ENCODE results near the gene VEGFC.

VEGFC gene

GRCh38 chr4:176668324-176668723, 124.4 kb downstream of the VEGFC start:
- DNase-seq: no peak

DNA sequence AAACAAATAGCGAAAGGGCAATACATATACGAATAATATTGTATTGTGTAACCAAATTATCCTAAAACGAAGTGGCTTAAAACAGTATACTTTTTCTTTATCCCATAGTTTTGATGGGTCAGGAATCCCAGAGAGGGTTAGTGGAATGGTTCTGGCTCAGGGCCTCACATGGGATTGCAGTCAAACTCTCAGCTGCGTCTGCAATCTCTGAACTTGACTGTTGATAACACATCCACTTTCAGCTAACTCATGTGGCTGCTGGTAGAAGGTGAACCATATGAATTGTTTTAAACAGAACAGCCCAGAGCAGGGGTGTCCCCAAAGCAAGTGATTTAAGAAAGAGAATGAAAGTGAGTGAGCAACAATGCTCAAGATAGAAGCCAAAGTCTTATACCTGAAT, 127.8 kb downstream of the VEGFC start:
- no peak for DNase-seq

DNA sequence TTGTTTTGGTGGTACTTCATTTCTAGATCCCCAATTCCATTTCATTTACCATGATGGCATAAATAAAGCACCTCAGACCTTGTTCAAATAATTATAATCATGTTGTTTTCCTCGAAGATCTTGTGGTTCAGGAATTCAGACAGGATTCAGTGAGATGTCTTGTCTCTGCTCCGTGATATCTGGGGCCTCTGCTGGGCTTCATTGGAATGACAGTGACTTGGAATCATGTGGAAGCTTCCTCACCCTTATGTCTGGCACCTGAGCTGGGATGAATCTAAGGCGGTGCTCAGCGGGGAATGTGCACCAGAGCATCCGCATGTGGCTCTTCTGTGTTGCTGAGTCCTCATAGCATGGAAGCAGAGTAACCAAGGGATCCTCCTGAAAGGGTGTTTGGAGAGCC, 132.2 kb downstream of the VEGFC start:
- no peak for DNase-seq

GRCh38 chr4:176656108-176656507, 136.6 kb downstream of the VEGFC start:
- no peak for DNase-seq

DNA sequence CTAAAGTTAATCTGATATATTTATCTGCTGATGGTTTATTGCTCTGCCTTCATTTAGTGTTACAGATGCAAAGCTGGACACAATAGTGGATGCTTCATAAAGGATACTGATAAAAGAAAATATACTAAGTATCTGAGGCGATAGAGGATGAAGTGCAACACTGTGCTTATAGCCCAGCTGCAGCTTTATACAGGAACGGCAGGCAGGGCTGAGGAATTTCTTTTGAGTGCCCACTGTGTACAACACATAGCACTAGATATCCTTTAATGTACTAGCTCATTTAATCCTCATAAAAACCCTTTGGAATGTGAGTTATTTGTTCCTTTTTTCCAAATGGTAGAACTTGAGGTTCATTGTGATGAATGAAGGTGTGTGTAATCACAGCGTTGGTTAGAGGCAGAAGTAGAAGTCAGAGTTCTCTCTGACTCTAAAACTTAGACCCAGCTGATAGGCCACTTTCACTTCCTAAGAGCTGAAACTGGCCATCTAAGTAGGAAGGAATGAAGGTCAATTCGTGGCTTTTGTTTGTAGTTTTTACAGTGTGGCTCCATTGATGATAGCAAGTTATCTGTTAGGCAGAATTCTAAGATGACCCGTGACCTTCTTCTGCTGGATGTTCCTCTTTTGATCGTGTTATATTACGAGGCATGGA, 138.0 kb downstream of the VEGFC start:
- DNase-seq: no peak

DNA sequence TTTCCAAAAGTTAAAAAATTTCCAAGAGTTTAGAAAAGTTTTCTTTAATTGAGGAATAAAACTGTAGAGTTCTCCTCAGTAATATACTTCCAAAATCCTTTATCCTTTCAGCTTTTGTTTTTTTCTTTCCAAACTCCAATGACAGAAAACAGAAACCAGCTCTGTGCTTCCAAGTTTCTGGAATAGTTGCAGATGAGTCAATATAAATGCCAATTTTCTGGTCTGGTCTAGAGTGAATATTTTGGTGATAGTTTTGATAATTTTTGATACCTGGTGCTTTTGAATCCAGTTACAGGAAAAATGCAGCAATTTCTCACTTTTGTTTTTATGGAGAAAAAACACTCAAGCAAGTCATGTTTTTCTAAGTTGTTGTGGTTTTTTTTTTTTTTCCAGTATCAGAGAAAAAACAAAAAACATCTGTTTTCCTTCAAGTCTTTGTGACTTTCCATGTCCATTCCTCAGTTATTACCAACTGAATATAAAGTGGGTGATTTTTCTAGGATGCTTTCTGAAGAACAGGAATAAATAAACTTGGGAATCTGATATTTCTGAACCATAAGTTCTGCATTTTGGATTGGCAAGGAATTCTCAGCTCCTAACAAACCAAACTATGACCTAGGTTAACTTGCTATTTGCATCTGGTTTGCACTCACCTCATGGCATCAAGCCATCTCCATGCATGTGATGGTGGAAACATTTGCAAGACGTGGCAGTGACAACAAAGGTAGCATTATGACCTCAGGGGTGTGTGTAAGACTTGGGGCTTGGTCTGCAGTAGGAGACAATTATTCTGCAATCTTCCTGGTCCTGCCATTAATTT, 139.1 kb downstream of the VEGFC start:
- DNase-seq: no peak

DNA sequence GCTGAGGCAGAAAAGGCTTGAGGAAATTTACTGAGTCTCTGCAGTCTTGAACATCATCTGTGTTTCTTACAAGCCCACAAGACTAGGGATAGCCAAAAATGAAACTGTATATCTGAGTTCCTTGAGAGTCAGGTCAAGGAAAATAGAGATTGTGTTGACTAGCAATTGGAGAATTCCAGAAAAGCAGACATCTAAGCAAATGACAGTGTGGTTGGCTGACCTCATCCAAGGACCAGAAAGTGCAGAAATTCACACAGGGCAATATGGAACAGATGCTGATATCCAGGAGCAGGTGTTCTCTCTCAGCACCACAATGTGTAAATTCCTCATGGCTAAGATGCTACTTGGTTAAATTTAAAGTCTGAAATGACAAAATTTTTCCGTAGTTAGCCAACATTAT, 146.4 kb downstream of the VEGFC start:
- DNase-seq: no peak

GRCh38 chr4:176645246-176645960, 147.3 kb downstream of the VEGFC start:
- no peak for DNase-seq

GRCh38 chr4:176642472-176642871, 150.2 kb downstream of the VEGFC start:
- DNase-seq: no peak

- DNase-seq: no peak
These were observed 151.5 kb downstream of the VEGFC start for GRCh38 chr4:176641237-176641636.

GRCh38 chr4:176638992-176639391, 153.7 kb downstream of the VEGFC start:
- DNase-seq: no peak

- no peak for DNase-seq
These were observed 156.4 kb downstream of the VEGFC start for GRCh38 chr4:176636292-176636691.

DNA sequence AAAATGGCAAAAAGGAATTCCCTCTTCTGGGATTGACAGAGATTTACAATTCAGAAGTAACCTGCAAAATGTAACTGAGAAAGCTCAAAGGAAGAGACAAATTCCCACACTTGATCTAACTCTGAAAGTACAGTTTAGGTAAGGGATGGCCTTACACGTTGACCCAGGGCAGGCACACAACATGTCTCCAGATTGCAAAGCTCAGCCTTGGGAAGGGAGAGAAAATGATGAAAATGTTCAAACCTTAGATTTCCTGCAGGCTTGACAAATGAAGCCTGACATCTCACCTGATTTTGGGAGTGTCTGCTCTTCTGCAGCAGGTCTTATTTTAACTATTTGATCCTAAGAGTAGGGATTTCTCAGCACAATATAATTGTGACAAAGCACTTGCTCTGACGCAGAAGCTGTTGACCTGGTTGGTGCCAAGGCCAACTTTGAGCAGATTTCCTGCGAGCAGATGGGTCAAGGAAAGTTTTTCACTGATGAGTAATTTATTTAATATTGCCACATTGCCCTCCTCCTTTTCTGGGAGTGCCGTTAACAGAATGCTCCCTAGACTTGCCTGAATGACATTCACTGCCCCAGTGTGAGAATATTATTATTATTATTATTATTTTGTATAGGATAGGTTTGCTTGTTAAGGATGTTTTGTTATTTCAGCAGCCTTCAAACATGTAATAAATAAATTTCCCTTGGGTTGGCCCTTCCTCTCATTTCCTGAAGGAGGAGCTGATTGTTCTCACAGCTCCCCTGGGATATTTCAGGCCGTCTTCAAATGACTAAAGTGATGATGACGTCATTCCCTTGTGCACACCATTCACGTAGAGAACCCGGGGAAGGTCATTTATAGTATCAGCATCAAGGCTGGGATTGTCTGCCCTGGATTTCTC, 157.1 kb downstream of the VEGFC start:
- no peak for DNase-seq

All from KG1 (cell line).